Measurements from ENCODE around the gene ALDH1L1. TPM values are rescaled to one million over a fixed set of nuclear protein-coding genes. Genes with fewer than 3 reads are reported as not detected.

ALDH1L1 gene
- total RNA-seq, 4 donors from 2014 or later: 2.3 to 8.1 (median 6.0) TPM

DNA sequence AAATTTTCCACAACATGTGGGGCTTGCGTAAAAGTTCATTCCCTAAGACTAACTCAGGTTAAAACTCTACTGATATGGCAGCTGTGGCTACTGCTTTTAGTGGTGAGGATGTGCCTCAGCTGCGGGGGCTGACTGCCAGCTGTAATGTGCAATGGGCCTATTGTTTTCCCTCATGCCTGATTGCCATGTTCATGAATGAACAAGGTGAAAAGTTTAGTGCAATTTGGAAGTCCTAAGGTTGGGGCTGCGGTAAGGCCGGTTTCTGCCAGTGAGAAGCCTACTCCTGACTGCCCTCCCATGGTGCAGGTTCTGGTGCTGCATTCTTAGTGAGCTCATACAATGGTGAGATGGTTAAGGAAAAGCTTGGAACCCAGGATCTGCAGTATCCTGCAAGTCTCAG lies 10.9 kb upstream of the ALDH1L1 start:
- intact Hi-C loops (cut with DNase I; ENCODE audit: low total_unique reads): no loop called here
- TF ChIP-seq POLR2A (IDR thresholded peaks at IDR 0.05): no peak
- TF ChIP-seq, protein P1, sequence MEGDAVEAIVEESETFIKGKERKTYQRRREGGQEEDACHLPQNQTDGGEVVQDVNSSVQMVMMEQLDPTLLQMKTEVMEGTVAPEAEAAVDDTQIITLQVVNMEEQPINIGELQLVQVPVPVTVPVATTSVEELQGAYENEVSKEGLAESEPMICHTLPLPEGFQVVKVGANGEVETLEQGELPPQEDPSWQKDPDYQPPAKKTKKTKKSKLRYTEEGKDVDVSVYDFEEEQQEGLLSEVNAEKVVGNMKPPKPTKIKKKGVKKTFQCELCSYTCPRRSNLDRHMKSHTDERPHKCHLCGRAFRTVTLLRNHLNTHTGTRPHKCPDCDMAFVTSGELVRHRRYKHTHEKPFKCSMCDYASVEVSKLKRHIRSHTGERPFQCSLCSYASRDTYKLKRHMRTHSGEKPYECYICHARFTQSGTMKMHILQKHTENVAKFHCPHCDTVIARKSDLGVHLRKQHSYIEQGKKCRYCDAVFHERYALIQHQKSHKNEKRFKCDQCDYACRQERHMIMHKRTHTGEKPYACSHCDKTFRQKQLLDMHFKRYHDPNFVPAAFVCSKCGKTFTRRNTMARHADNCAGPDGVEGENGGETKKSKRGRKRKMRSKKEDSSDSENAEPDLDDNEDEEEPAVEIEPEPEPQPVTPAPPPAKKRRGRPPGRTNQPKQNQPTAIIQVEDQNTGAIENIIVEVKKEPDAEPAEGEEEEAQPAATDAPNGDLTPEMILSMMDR (IDR thresholded peaks at IDR 0.05): no peak
- DNase-seq (ENCODE audit: low spot score in 2 of 2): no peak
- WGBS, 2 donors: 88 to 94% methylated on average over 4 of the region's 4 CpGs
- H3K4me3 ChIP-seq (ENCODE audit: low read depth, poor library complexity, severe bottlenecking): no peak overlapping the region

DNA sequence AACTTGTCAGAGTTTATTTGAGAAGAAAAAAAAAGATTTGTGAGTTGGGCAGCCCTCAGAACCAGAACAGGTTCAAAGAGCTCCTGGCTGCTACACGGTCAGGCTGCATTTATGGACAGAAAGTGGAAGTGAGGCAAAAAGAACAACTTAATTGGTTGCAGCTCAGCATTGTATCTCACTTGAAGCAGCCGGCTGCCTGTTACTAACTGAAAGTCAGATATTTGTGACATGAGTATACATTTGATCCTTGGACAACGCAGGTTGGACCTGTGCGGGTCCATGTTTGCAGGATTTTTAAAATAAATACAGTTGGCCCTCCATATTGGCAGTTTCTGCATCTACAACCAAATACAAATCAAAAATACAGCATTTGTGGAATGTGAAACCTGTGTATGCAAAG lies 7.5 kb upstream of the ALDH1L1 start:
- WGBS, 2 donors: 73 to 82% methylated on average over 4 of the region's 4 CpGs

DNA sequence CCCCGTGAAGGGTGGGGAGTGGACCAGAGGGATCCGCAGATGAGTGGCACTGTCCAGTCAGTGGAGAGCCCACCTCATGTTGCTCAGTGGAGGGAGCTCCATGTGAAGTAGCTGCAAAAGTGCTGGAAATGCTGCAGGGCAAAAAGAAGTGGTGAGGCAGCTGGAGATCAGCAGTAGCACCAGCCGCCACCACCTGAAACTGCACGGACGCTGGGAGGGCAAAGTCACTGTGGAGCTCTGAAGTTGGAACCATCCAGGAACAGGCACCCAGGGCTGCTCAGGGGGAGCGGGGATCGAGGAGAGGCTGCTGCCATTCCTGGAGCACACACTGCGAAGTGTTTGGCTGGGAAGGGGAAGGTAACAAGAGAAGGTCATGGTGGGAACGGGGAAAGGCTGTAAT lies 6.4 kb upstream of the ALDH1L1 start:
- WGBS, 2 donors: 90 to 91% methylated on average over 8 to 9 of the region's 9 CpGs
- no peak overlapping the region for H3K4me3 ChIP-seq (ENCODE audit: low read depth, poor library complexity, severe bottlenecking)
- TF ChIP-seq, protein P1 (IDR thresholded peaks at IDR 0.05): no peak
- no peak for TF ChIP-seq POLR2A (IDR thresholded peaks at IDR 0.05)
- intact Hi-C loops (cut with DNase I; ENCODE audit: low total_unique reads): no loop called here
- no peak for DNase-seq (ENCODE audit: low spot score in 2 of 2)

More for the DNA sequence above, 7.5 kb upstream of the ALDH1L1 start:
- intact Hi-C loops (cut with DNase I; ENCODE audit: low total_unique reads): no loop called here
- H3K4me3 ChIP-seq (ENCODE audit: low read depth, poor library complexity, severe bottlenecking): no peak overlapping the region
- no peak for DNase-seq (ENCODE audit: low spot score in 2 of 2)
- TF ChIP-seq POLR2A (IDR thresholded peaks at IDR 0.05): no peak
- TF ChIP-seq, protein P1 (IDR thresholded peaks at IDR 0.05): no peak

DNA sequence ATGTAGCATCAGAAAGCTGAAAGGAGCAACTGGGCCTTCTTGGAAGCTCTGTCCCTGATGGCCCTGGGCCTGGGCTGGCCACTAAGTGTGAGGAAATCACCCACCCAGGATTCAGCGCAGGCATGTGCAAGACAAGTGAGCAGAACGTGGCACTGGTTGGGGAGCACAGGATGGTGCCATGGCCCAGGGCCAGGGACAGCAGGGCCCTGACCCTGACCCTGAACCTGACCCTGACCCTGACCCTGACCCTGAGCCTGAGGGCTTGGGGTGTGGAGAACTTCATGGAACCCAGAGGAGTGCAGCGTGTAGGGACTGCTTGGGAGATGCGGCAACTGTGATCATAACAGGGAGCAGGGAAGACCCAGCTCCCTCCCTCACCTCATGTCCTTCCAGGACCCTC lies 5.9 kb upstream of the ALDH1L1 start:
- WGBS, 2 donors: 82 to 84% methylated on average over 4 of the region's 4 CpGs
- intact Hi-C loops (cut with DNase I; ENCODE audit: low total_unique reads): no loop called here
- no peak for DNase-seq (ENCODE audit: low spot score in 2 of 2)
- TF ChIP-seq POLR2A (IDR thresholded peaks at IDR 0.05): no peak
- TF ChIP-seq, protein P1 (IDR thresholded peaks at IDR 0.05): no peak
- H3K4me3 ChIP-seq (ENCODE audit: low read depth, poor library complexity, severe bottlenecking): no peak overlapping the region

DNA sequence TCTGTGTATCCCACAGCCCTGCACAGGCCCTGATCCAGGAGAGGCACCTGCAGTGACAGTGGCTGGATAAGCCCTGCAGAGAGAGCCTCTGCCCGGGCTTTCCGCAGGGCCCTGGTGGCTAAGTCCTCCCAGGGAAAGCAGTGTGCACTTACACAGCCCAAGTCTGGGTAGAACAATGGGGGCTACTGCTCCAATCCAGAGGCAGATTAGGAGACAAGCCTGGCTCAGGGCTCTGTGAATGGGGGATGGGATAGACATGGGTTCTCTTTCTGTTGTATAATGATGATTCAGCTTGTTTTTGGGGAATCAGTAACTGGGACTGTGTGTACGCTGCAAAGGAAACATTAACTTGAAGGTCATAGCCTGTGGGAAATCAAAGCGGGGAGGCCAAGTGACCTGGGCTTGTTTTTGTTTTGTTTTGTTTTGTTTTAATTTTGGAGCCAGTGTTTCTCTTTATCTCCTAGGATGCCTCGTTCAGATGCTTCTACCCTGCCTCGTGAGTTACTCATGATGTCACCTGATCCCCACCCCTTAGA lies 4.1 kb upstream of the ALDH1L1 start:
- DNase-seq (ENCODE audit: low spot score in 2 of 2): no peak
- whole genome bisulfite sequencing, 2 donors: 72 to 80% methylated on average over 6 of the region's 6 CpGs
- intact Hi-C loops (cut with DNase I; ENCODE audit: low total_unique reads): loop anchor here (1.0 kb wide), 1 partner anchor 40 kb away; no protein-coding TSS in a partner anchor
- TF ChIP-seq, protein P1 (IDR thresholded peaks at IDR 0.05): no peak
- no peak for TF ChIP-seq POLR2A (IDR thresholded peaks at IDR 0.05)
- H3K4me3 ChIP-seq (ENCODE audit: low read depth, poor library complexity, severe bottlenecking): no peak overlapping the region

DNA sequence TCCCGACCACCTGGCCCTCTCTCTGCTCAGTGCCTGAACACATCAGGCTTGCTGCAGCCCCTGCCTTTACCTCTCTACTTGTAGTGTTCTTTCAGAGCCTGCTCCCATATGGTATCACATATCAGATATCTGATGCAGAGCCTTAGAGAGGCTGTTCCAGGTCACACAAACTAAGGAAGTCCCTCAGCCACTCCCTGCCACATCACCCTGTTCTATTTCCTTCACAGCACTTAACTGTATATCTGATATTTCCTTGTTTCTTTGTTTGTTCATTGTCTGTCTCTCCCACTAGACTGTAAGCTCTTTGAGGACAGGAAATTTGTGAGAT lies 976 bp upstream of the ALDH1L1 start:
- H3K4me3 ChIP-seq (ENCODE audit: low read depth, poor library complexity, severe bottlenecking): no peak overlapping the region
- no peak for DNase-seq (ENCODE audit: low spot score in 2 of 2)
- WGBS, 2 donors: 37 to 53% methylated on average over 1 of the region's 1 CpG
- intact Hi-C loops (cut with DNase I; ENCODE audit: low total_unique reads): no loop called here
- TF ChIP-seq, protein P1 (IDR thresholded peaks at IDR 0.05): no peak
- no peak for TF ChIP-seq POLR2A (IDR thresholded peaks at IDR 0.05)
